Activated CD4-positive, CD25-positive, alpha-beta regulatory T cell treated with anti-CD3 and anti-CD28 coated beads, Interleukin-2, amount 50 U/mL, for 24 hours (primary cell): ENCODE results near the gene GARIN1A.

ENCODE experiments used
- ATAC-seq, 2 donors: fragments of 150-1000 bp; cut with Tn5 transposase; one replicate each; pipeline ENCODE4 v1.10.0; 2021; ENCODE audit warnings: mild to moderate bottlenecking in 1 of 2, moderate library complexity in 1 of 2

Gene GARIN1A

DNA sequence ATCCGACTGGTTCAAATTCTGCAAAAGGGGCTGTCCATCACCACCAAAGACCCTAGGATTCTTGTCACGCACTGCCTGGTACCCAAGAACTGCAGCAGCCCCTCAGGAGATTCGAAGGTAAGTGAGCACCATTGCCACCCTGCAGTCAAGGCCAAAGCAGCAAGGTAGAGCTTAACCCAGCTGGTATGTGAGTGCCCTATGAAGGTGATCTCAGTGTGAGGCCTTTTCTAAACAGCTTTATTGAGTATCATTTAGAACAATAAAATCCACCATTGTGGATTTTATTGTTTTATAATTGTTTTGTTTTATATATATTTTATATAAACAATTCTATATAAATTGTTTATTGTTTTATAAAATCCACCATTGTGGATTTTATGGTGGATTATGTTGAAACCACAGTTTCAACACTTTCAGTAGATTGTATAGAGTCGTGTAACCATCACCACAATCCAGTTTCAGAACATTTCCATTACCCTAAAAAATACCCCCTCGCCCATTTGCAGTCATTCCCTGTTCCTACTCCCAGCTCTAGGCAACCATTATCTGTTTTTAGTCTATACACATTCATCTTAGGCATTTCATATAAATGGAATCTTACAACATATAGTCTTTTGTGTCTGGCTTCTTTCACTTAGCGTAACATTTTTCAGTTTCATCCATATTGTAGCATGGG, 47.0 kb downstream of the GARIN1A start:
- no peak for ATAC-seq

GRCh38 chr7:128721376-128721775, 49.3 kb downstream of the GARIN1A start:
- no peak for ATAC-seq
